ENCODE measurements around the gene BLVRA. TPM values are rescaled to one million over a fixed set of nuclear protein-coding genes. Genes with fewer than 3 reads are reported as not detected.

Gene BLVRA
- total and polyA plus RNA-seq, 10 of the 15 experiments (the other 5 are each of a cell fraction or from before 2014, with no cell fraction given): 63.3 to 198 (median 102) TPM

GRCh38 chr7:43721193-43721806, 37.2 kb upstream of the BLVRA start:
- intact Hi-C loops (cut with micrococcal nuclease; ENCODE audit: unreplicated experiment): loop anchor here (1.0 to 10.0 kb wide), 3 partner anchors 138 to 786 kb away; partner anchors contain the start of genes MRPL32, PSMA2 and STK17A
- no peak overlapping the region for H3K27ac ChIP-seq (ENCODE audit: control insufficient read depth, insufficient read depth)
- ChIA-PET POLR2A (interaction anchor here (0.6 to 2.8 kb wide), 6 partner anchors 9 to 139 kb away, joined by 3 to 10 read pairs (median 3); partner anchors contain the start of gene STK17A), RAD21 (ENCODE audit: unreplicated experiment) (interaction anchor here (0.7 to 6.8 kb wide), 15 partner anchors 9 to 738 kb away, joined by 3 to 150 read pairs (median 9); partner anchors contain the start of gene STK17A), SMC1A (ENCODE audit: uncharacterized antibody, unreplicated experiment) (interaction anchor here (0.6 to 5.9 kb wide), 28 partner anchors 9 to 267 kb away, joined by 3 to 99 read pairs (median 4); partner anchors contain the start of genes COA1 and STK17A), CTCF (interaction anchor here (0.6 to 7.6 kb wide), 37 partner anchors 9 to 780 kb away, joined by 3 to 169 read pairs (median 4); partner anchors contain the start of genes BLVRA, COA1 and STK17A)
- TF ChIP-seq RAD51 (IDR thresholded peaks at IDR 0.05) (0 out of 2 replicates have a peak, but pooled peaks have one; percentile 12), ZNF592 (IDR thresholded peaks at IDR 0.05) (0 out of 2 replicates have a peak, but pooled peaks have one; percentile 31), JUNB (IDR thresholded peaks at IDR 0.05) (no peak), CTCF (IDR thresholded peaks at IDR 0.05 in 2 of 3, conservative IDR thresholded peaks at IDR 0.05 in 1 of 3; ENCODE audit: control insufficient read depth in 2 of 3, extremely low read depth in 1 of 3, insufficient read depth in 1 of 3, low read depth in 3 of 3, low read length in 3 of 3) (peak; percentile 40 to 64 (median 44); a peak in 5 of 6 replicates), RUNX3 (IDR thresholded peaks at IDR 0.05; ENCODE audit: low read length) (peak; percentile 69), RAD21 (IDR thresholded peaks at IDR 0.05; ENCODE audit: insufficient read depth, low read depth, low read length) (peak; percentile 68), PAX8 (IDR thresholded peaks at IDR 0.05) (0 out of 2 replicates have a peak, but pooled peaks have one; percentile 37), SMC3 (IDR thresholded peaks at IDR 0.05; ENCODE audit: borderline replicate concordance, low read length) (peak; percentile 56; the same call in 1 of the 2 replicates), HDGF (IDR thresholded peaks at IDR 0.05) (no peak)
- TF ChIP-seq, protein P1, sequence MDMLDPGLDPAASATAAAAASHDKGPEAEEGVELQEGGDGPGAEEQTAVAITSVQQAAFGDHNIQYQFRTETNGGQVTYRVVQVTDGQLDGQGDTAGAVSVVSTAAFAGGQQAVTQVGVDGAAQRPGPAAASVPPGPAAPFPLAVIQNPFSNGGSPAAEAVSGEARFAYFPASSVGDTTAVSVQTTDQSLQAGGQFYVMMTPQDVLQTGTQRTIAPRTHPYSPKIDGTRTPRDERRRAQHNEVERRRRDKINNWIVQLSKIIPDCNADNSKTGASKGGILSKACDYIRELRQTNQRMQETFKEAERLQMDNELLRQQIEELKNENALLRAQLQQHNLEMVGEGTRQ (IDR thresholded peaks at IDR 0.05; ENCODE audit: borderline replicate concordance, low read depth, low read length): no peak
- no peak overlapping the region for H2AFZ ChIP-seq (ENCODE audit: control insufficient read depth, low read depth, low read length)
- no peak overlapping the region for H3K4me2 ChIP-seq (ENCODE audit: control insufficient read depth, insufficient read depth)
- 50% methylated on average over 2 of the region's 2 CpGs for WGBS (ENCODE audit: insufficient coverage, insufficient replicate concordance, low lambda C conversion rate, missing lambda C conversion rate)
- no TSS peak for BruUV-seq (replicated peaks)
- H3K9ac ChIP-seq (ENCODE audit: control insufficient read depth, insufficient read depth, low read length): no peak overlapping the region
- no peaks in the 10 kb centered on the region; the same call in none of the 3 replicates for H3K9me3 ChIP-seq (replicated peaks; ENCODE audit: control insufficient read depth, insufficient read depth, low read length)
- no peaks in the 10 kb centered on the region for H3K27me3 ChIP-seq (replicated peaks in 1 of 2; ENCODE audit: control insufficient read depth in 2 of 2, insufficient read depth in 2 of 2, low read length in 1 of 2)
- no peak overlapping the region for H3K4me3 ChIP-seq
- ATAC-seq: peak; percentile 52
- no peak for DNase-seq (ENCODE audit: low read depth, low spot score)
- peaks cover 3 to 4% of the 10 kb centered on the region in 2 experiments; a peak in 3 of 4 replicates for H3K36me3 ChIP-seq (ENCODE audit: control insufficient read depth in 2 of 2, insufficient read depth in 2 of 2, low read length in 1 of 2)
- H3K79me2 ChIP-seq (ENCODE audit: control insufficient read depth, insufficient read depth, low read length): peaks cover 82% of the 10 kb centered on the region
- H3K4me1 ChIP-seq (ENCODE audit: control insufficient read depth, insufficient read depth, low read length): no peaks in the 10 kb centered on the region
- no peak for FAIRE-seq
- no peaks in the 10 kb centered on the region; the same call in 1 of the 2 replicates for H4K20me1 ChIP-seq (ENCODE audit: control insufficient read depth, insufficient read depth)
- in situ Hi-C loops (cut with MboI): loop anchor here (5.0 to 10.0 kb wide), 3 partner anchors 116 to 786 kb away; partner anchors contain the start of genes MRPL32, PSMA2 and STK17A

Measured in GM12878 (cell line).